BLaER1 (cell line): ENCODE results near the gene ROPN1L.

Experiments
- H3K27ac ChIP-seq: shearing (Covaris generic); formaldehyde crosslinking; 2 replicates; pipeline ENCODE4 v1.8.1; 2022
- H3K27me3 ChIP-seq: shearing (Covaris generic); formaldehyde crosslinking; 2 replicates; pipeline ENCODE4 v1.8.1; 2022
- H3K36me3 ChIP-seq: shearing (Covaris generic); formaldehyde crosslinking; 2 replicates; pipeline ENCODE4 v1.8.1; 2022
- H3K4me1 ChIP-seq: shearing (Covaris generic); formaldehyde crosslinking; 2 replicates; pipeline ENCODE4 v1.8.1; 2022
- H3K4me2 ChIP-seq: shearing (Covaris generic); formaldehyde crosslinking; 2 replicates; pipeline ENCODE4 v1.8.1; 2022
- H3K4me3 ChIP-seq: shearing (Covaris generic); formaldehyde crosslinking; 2 replicates; pipeline ENCODE4 v1.8.1; 2022
- H3K9ac ChIP-seq: shearing (Covaris generic); formaldehyde crosslinking; 2 replicates; pipeline ENCODE4 v1.8.1; 2022
- H3K9me3 ChIP-seq: shearing (Covaris generic); formaldehyde crosslinking; 2 replicates; pipeline ENCODE4 v1.8.1; 2022
- H4K20me1 ChIP-seq: shearing (Covaris generic); formaldehyde crosslinking; 2 replicates; pipeline ENCODE4 v1.8.1; 2022
- Cebpa-rat ChIP-seq: shearing (Covaris generic); IDR thresholded peaks from 2 replicates; pipeline ENCODE4 v1.8.1; 2022

The ROPN1L gene

DNA sequence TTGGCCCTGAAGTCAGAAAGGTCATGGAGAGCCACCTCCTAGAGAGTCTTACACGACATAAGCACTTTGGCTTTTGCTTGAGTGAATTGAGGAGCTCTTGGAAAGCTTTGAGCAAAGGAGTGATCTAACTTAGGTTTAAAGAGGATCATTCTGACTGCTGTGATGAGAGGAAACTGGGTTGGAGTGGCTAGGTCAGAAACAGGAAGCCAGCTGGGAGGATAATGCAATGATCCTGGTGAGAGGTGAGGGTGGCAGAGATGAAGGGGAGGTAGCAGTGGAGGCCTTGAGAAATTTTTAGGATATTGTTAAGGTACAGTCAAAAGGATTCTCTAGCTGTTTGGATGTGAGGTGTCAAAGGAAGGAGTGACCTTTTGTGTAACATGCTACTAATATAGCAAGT, 32.2 kb upstream of the ROPN1L start:
- Histone ChIP-seq H3K4me1 (peaks cover 16% of the 10 kb centered on the region), H3K9ac (no peak overlapping the region), H3K9me3 (no peaks in the 10 kb centered on the region), H3K4me3 (no peak overlapping the region), H3K36me3 (peaks cover 99% of the 10 kb centered on the region), H3K27ac (no peak overlapping the region), H3K4me2 (no peak overlapping the region), H3K27me3 (no peaks in the 10 kb centered on the region), H4K20me1 (peaks cover 25% of the 10 kb centered on the region)
- no peak for TF ChIP-seq Cebpa-rat

DNA sequence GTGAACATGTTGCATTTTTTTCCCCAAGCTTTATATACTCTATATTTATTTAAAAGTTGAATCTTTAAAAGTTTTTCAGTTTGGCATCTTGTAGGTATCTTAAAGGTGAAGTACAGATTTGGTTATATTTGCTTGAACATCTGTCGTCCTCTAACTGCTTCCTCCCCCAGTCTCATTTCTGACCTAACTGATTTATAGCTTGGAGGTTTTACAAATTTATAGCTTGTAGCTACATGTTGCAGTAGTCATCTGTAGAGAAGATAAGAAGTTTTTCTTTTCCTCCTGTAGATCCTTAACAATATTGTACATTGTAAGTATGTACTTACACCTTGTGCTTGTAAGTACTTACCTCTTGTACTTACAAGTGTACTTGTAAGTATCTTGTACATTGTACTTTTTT, 31.0 kb upstream of the ROPN1L start:
- Histone ChIP-seq H3K4me1 (peaks cover 16% of the 10 kb centered on the region), H3K4me3 (no peak overlapping the region), H4K20me1 (peaks cover 23% of the 10 kb centered on the region), H3K9ac (no peak overlapping the region), H3K36me3 (peaks cover 97% of the 10 kb centered on the region), H3K4me2 (no peak overlapping the region), H3K27me3 (no peaks in the 10 kb centered on the region), H3K9me3 (no peaks in the 10 kb centered on the region), H3K27ac (no peak overlapping the region)
- no peak for TF ChIP-seq Cebpa-rat

DNA sequence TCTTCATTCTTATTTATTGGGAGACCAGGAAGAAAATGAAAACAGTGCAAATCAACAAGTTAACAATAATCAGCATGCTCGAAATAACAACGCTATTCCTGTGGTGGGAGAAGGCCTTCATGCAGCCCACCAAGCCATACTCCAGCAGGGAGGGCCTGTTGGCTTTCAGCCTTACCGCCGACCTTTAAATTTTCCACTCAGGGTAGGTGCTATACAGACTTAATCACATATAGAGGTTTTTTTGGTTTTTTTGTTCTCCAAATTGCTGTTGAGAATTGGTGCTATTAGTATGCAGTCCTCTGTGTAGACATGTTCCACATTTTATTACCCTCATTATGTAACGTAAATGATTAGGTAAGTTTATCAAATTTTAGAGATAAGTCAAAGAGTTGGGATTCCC, 30.3 kb upstream of the ROPN1L start:
- Histone ChIP-seq H3K4me3 (no peak overlapping the region), H3K27ac (no peak overlapping the region), H3K36me3 (peaks cover 96% of the 10 kb centered on the region), H3K9me3 (no peaks in the 10 kb centered on the region), H3K4me1 (peaks cover 16% of the 10 kb centered on the region), H3K4me2 (no peak overlapping the region), H3K9ac (no peak overlapping the region), H4K20me1 (peaks cover 23% of the 10 kb centered on the region), H3K27me3 (no peaks in the 10 kb centered on the region)
- no peak for TF ChIP-seq Cebpa-rat

DNA sequence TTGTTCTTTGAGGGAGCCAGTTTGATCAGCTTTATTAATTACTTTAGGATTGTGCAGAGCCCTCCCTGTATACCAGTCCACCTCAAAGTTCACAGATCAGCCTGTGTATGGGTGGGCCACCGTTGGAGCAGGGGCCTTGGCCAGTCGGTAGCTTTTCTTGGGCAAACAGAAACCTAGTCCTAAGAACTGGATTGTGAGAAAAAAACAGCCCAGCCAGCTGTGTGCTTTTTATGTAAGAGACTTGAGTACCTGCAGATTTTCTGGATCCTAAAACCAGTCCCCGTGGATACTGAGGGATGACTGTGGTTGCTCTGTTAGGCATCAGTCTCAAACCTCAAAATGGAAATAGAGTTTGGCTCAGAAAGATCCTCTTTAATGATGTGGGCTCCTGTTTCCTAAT, 24.8 kb upstream of the ROPN1L start:
- H3K36me3 ChIP-seq: peaks cover 97% of the 10 kb centered on the region
- H3K9ac ChIP-seq: no peak overlapping the region
- no peak overlapping the region for H3K4me2 ChIP-seq
- H4K20me1 ChIP-seq: peaks cover 20% of the 10 kb centered on the region
- no peak overlapping the region for H3K27ac ChIP-seq
- peaks cover 25% of the 10 kb centered on the region for H3K4me1 ChIP-seq
- H3K4me3 ChIP-seq: no peak overlapping the region
- TF ChIP-seq Cebpa-rat: no peak
- no peaks in the 10 kb centered on the region for H3K9me3 ChIP-seq
- no peaks in the 10 kb centered on the region for H3K27me3 ChIP-seq

DNA sequence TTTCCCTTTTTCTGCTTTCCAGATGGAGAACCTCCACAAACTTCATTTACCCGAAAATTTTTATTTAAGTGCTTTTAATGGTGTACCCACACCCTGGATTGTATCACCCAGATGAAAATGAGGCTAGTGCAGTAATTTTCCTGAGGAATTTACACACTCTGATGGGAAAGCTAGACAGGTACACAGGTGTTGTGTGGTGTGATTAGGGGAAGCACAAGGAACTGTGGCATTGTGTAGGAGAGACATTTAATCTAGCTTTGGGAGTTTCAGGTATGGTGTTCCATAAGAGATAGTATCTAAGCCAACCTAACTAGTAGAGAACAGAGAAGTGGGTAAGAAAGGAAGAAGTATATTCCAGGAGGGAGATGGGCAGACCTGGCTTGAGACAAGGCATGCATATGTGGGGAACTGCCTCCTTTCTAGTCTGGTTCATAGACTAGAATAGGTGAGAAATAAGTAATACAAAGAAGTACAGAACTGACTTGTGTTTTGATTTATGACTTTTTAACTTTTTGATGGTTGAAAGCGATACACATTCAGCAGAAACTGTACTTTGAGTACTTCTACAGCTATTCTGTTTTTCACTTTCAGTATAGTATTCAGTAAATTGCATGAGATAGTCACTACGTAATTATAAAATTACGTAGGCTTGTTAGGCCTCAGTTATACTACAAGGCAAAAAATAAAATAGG, 22.9 kb upstream of the ROPN1L start:
- Histone ChIP-seq H4K20me1 (peaks cover 9% of the 10 kb centered on the region; the same call in 1 of the 2 replicates), H3K4me1 (peaks cover 20% of the 10 kb centered on the region; the same call in 1 of the 2 replicates), H3K9ac (no peak overlapping the region), H3K9me3 (no peaks in the 10 kb centered on the region), H3K27ac (no peak overlapping the region), H3K36me3 (peaks cover 87% of the 10 kb centered on the region), H3K27me3 (no peaks in the 10 kb centered on the region), H3K4me2 (no peak overlapping the region), H3K4me3 (no peak overlapping the region)
- no peak for TF ChIP-seq Cebpa-rat

DNA sequence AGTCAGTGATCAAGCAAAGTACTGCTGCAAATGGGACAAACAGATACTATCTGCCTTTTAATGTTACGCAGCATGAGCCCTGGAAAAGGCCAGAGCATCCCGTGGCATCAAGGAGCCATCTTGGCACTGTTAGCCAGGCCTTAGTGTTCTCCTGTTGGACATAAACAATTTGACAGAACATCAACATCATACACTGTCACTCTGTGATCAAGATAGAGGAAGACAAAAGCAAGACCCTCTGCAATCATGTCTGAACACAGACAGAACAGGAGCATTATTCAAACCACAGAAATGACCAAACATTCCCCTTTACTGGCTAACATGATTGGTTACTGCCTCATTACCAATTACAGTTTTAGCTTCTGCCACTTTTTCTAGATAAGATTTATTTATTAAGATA, 21.2 kb upstream of the ROPN1L start:
- peaks cover 86% of the 10 kb centered on the region for H3K36me3 ChIP-seq
- no peak overlapping the region for H3K27ac ChIP-seq
- no peak overlapping the region for H3K4me2 ChIP-seq
- peaks cover 20% of the 10 kb centered on the region; the same call in 1 of the 2 replicates for H3K4me1 ChIP-seq
- no peak overlapping the region for H3K4me3 ChIP-seq
- no peaks in the 10 kb centered on the region for H3K27me3 ChIP-seq
- no peak for TF ChIP-seq Cebpa-rat
- no peak overlapping the region for H3K9ac ChIP-seq
- H3K9me3 ChIP-seq: no peaks in the 10 kb centered on the region
- peaks cover 13% of the 10 kb centered on the region; the same call in 1 of the 2 replicates for H4K20me1 ChIP-seq

DNA sequence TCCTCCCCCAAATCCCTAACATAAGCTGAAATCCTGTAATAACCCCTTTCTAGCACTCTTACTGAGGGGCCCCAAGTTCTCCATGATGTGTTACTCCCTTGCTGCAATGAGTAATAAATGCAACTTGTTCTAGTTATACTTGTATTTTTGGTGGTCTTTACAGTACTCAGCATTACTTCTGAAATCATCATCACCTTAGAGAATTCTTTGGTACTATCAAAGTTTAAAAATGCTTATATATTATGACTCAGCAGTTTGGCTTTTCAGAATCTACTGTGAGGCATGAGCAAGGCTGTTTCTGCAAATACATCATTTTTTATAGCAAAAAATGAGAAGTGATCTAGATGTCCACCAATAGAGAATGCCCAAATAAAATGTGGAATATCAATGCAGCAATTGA, 20.7 kb upstream of the ROPN1L start:
- Histone ChIP-seq H3K9me3 (no peaks in the 10 kb centered on the region), H4K20me1 (peaks cover 16% of the 10 kb centered on the region; the same call in 1 of the 2 replicates), H3K27ac (no peak overlapping the region), H3K9ac (no peak overlapping the region), H3K4me3 (no peak overlapping the region), H3K4me1 (peaks cover 20% of the 10 kb centered on the region; the same call in 1 of the 2 replicates), H3K27me3 (no peaks in the 10 kb centered on the region), H3K36me3 (peaks cover 86% of the 10 kb centered on the region), H3K4me2 (no peak overlapping the region)
- TF ChIP-seq Cebpa-rat: no peak

DNA sequence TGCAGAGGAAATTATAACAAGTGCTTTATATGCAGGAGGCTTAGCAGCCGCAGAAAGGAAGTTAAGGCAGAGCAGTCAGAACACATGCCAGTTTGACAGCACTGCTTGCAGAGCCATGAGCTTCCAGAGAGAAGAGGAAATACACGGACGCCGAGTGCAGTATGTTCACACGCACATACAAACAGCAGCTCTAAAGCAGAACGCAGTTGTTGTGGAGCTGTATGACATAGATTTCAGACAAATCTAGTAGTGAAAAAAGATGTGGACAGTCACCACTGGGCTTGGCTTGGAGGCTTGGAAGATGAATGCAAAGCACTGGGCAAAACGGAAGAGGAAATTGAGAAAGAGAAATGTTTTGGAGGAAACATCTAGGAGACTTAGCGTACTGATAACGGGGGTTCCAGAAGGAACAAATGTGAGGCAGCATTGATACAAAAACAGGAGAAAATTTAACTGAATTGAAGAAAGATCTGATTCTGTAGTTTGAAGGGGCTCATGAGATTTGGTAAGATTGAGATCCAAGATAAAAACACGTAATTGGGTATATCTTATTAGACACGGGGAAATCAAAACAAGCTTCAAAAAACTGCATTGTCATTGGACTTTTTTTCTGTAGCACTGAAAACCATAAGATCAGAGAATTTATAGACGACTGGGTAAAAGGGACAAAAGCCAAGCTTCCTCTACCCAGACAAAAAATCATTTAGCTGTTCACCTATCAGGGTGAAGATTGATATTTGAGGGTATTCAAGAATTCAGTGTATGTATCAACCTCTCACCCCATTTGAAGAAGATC, 19.6 kb upstream of the ROPN1L start:
- Histone ChIP-seq H3K9ac (no peak overlapping the region), H3K9me3 (no peaks in the 10 kb centered on the region), H4K20me1 (peaks cover 16% of the 10 kb centered on the region; the same call in 1 of the 2 replicates), H3K36me3 (peaks cover 88% of the 10 kb centered on the region), H3K27ac (no peak overlapping the region), H3K4me2 (no peak overlapping the region), H3K4me3 (no peak overlapping the region), H3K4me1 (peaks cover 20% of the 10 kb centered on the region; the same call in 1 of the 2 replicates), H3K27me3 (no peaks in the 10 kb centered on the region)
- TF ChIP-seq Cebpa-rat: no peak

DNA sequence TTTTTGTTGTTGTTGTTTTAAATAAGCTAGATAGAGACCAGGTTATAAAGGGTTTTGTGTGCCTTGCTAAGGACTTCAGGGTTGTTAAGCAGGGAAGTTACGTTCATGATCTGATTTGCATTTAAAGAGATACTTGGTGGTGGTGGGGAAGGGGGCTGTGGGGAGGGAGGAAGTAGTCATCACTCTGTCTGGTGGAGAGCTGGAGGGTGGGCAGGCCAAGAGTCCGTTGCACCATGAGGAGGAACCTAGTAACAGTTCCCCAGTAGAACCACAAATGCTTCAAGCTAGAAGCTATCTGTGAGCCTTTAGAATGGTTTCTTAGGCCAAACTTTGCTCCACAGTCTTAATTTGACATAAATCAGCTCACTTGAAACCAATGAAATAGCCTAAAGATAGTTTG, 18.7 kb upstream of the ROPN1L start:
- Histone ChIP-seq H3K36me3 (peaks cover 88% of the 10 kb centered on the region), H4K20me1 (peaks cover 21% of the 10 kb centered on the region), H3K9ac (no peak overlapping the region), H3K4me3 (no peak overlapping the region), H3K27ac (no peak overlapping the region), H3K4me1 (peaks cover 20% of the 10 kb centered on the region; the same call in 1 of the 2 replicates), H3K9me3 (no peaks in the 10 kb centered on the region), H3K4me2 (no peak overlapping the region), H3K27me3 (no peaks in the 10 kb centered on the region)
- no peak for TF ChIP-seq Cebpa-rat

DNA sequence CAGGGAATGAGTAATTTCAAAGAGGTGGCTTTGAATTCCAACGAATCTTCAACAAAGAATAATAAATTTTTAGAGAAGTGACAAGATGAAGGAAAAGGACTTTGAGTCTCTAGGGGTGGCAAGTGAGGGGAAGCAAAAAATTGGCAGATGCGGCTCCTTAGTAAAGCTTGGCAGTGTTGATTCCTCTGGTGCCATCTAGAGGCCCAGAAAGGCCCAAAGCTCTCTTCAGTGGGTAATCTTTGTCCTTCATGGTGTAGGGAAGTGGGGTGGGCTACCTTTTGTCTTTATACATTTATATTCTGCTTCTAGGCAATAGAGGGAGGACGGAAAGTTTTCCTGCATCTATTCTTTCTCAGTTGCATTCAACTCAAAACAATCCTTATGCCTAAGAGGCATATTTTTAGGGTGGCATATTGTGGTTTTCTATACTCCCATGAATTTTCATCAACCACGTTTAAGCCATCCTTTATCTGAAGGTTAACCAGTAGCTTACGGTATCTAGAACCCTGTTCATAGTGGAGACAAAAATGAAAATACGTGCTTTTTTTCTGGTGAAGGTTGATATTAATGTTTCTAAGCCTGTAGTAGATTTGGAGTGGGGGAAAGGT, 17.5 kb upstream of the ROPN1L start:
- H3K27ac ChIP-seq: no peak overlapping the region
- H3K9ac ChIP-seq: no peak overlapping the region
- H3K9me3 ChIP-seq: no peaks in the 10 kb centered on the region
- peaks cover 25% of the 10 kb centered on the region for H4K20me1 ChIP-seq
- no peak for TF ChIP-seq Cebpa-rat
- H3K36me3 ChIP-seq: peaks cover 88% of the 10 kb centered on the region
- H3K4me1 ChIP-seq: peaks cover 20% of the 10 kb centered on the region; the same call in 1 of the 2 replicates
- H3K4me2 ChIP-seq: no peak overlapping the region
- H3K4me3 ChIP-seq: no peak overlapping the region
- H3K27me3 ChIP-seq: no peaks in the 10 kb centered on the region
